GM19035 (cell line): Measurements from ENCODE around the gene USP12.
"Not testable (repeated sequence)": the region's sequence is repeated elsewhere in the genome, so short reads cannot be mapped to it uniquely, and the experiment has no call there.

Experiments used
- ATAC-seq: cut with Tn5 transposase; IDR thresholded peaks from one replicate; pipeline ENCODE4 v1.9.1; 2021; ENCODE audit not compliant: unreplicated experiment

The USP12 gene

GRCh38 chr13:27125357-27126282 is 46.0 kb downstream of the USP12 start:
- ATAC-seq, result no peak

GRCh38 chr13:27124571-27124970 is 47.0 kb downstream of the USP12 start:
- no peak for ATAC-seq

DNA sequence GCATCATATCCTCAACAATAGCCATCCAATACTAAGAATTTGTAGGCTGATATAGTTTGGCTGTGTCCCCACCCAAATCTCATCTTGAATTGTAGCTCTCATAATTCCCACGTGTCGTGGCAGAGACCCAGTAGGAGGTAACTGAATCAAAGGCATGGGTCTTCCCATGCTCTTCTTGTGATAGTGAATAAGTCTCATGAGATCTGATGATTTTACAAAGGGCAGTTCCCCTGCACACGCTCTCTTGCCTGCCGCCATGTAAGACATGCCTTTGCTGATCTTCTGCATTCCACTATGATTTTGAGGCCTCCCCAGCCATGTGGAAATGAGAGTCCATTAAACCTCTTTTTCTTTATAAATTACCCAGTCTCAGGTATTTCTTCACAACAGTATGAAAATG is 48.2 kb downstream of the USP12 start:
- ATAC-seq, result not testable (repeated sequence)

- ATAC-seq, result no peak
These were observed 49.6 kb downstream of the USP12 start for GRCh38 chr13:27122036-27122435.

DNA sequence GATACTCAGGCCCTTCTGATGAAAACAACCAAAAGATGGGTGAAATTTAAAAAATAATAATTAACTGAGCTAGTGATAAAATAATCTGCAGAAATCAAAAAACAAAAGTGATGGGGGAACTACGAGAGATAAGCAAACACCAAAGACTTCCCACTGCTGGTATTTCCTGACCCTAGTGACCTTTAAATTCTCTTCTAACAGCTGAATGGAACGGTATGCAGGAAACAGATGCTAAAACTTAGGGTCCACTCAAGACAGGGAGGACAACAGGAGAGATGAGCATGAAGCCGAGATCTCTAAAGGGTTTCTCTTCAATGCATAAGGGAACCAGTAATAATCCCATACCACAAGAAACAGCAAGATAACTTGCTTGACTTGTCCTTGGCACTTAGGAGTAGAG is 50.8 kb downstream of the USP12 start:
- ATAC-seq, result no peak

- no peak for ATAC-seq
These were observed 51.6 kb downstream of the USP12 start for GRCh38 chr13:27120011-27120410.

DNA sequence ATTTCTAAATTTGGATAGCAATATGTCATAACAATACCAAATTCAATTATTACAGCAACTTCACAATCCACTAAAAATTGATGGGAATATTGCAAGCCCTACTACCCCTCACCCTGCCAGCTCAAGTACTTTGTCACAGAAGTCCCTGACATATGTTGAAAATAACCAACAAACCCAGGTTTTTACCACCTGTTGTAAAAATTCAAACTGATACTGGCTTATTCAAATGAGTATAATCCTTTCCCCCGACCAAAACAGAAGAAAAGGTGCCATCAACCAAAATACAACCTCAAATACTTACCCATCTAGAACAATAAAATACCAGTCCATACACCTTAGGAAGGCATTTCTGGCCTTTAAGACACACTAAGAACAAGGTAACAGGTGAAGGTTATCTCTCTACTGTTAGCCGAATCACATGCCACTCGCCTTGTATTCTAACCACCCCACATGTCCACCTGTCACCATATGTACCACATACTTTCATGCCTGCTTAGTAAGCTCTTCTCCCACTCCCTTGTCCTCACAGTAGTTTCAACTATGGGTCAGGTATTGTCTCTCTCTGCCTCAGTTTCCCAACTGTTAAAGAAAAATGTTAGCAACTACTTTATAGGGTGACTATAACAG is 53.1 kb downstream of the USP12 start:
- ATAC-seq, result no peak

DNA sequence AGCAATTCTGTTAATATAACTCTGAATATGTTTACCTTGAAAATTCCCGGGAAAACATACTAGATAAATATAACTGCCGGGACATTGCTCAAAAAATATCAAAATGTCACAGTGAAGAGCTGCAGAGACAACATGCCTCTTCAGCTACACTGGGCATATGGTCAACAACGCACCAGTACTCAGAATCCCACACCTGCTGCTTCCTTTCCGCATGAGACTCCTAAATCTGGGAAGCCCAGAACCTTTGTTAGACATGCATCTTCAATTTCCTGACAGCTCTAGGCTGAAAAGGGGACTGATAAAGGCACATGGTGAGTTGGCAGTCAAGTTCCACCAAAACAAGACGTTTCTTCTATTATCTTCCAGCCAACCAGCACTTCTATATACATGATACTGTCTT is 53.7 kb downstream of the USP12 start:
- no peak for ATAC-seq

GRCh38 chr13:27117158-27117557 is 54.5 kb downstream of the USP12 start:
- no peak for ATAC-seq

GRCh38 chr13:27113436-27113835 is 58.2 kb downstream of the USP12 start:
- no peak for ATAC-seq

DNA sequence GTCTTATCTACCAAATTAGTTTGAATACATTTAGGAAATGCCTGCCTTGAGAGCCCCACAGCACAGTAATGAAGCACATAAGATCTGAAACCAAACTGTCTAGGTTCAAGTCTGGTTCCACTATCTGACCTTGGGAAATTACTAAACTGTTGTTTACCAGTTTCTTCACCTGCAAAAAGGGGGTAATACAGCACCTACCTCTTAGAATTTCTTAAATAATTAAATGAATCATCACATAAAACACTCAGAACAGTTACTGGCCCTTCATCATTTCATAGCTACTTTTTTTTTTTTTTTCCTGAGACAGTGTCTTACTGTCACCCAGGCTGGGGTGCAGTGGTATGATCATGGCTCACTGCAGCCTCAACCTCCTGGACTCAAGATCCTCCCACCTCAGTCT is 59.6 kb downstream of the USP12 start:
- ATAC-seq, result no peak

DNA sequence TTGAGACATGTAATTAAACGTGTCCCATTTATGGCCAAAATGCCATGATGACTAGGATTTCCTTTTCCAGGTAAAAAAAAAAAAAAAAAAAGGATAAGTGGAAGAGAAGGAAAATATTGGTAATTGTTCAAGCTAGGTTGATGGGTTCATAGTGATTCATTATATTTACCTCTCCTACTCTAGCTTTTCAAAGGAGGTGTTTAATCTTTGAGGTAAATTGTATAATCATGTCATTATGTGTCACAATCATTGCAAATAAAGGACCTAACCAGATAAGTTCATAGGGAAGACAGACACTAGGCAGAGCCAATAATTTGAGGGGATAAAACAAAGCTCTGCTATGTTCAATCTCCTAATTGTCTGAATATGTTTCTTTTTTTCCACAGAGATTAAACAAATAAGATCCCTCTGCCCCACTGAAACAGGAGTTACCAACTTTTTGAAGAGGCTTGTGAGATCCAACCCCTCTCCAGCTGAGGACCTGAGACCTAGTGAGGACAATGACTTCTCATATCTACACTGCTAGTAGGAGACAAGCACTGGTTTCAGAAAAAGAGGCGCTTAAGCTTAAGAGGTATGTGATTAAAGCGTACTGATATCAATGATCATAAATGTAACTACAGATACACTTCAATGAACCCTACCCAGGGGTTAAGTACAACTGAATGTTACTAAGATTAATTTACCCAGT is 61.4 kb downstream of the USP12 start:
- no peak for ATAC-seq

- ATAC-seq, result no peak
These were observed 65.5 kb downstream of the USP12 start for GRCh38 chr13:27106144-27106543.

DNA sequence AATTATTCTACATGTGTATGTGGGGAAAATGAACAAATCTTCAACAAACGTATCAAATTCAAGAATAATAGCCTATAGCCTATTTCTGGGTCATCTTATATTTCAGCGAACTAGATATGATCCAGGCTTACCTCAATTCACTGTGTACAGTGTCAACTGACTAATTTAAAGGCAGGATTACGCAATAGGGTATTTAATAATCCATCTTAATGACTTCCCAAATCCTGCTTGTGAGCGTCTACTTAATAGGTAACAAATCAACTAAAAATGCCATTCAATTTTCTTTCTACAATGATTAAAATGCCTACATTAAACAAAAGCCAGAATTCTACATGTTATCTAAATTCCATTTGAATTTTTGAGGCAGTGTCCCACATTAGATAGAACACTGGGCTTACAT is 67.0 kb downstream of the USP12 start:
- no peak for ATAC-seq

DNA sequence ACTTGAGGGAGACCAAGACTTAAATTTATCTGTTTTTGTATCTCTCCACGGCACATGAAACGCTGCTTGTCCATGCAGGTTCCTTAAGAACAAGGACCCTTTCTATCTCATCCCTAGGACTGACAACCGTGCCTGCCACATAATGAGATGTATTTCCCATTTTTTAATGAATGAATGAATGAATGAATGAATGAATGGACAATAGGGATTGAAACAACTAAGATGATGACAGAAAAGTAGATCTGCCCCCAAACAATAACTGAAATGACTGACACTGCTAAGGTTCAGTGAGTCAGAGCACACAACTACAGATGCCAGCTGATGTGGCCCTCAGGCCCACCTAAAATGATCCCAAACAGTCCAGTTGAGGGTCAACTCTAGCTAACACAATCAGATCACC is 69.8 kb downstream of the USP12 start:
- ATAC-seq, result no peak

DNA sequence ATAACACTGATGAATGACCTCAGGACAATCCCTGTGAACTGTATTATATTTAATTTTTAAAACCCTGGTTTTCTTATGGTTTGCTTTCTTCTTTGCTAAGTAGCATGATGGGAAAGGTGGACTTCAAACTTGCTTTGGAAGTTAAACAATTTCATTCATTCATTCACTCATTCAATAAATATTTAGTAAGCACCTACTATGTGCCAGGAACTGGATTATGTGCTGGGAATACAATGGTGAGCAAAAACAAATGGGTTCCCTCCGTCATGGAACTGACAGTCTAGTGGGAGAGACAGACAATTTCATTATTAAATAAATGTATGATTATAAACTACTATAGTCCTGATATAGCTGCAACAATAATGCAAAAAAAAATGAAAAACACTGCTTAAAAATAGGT is 70.3 kb downstream of the USP12 start:
- ATAC-seq, result no peak

GRCh38 chr13:27097691-27098090 is 73.9 kb downstream of the USP12 start:
- ATAC-seq, result no peak

DNA sequence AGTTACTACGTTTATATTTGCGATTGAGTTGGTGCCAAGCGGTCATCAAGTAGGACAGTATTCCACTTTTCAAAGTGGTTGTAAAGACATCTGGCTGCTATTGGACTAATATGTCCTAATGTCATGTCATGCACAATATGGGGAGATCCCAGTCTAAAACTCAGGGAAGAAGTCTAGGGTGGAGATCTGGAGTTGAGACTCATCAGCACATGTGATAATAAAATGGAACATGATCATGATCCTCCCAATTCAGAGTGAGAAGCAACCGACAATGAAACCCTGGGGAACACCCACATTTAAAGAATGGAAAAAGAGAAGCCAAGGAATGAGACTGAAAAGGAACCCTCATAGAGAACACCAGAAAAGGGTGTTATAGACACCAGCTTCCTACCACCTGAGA is 80.2 kb downstream of the USP12 start:
- no peak for ATAC-seq

- ATAC-seq, result no peak
These were observed 83.0 kb downstream of the USP12 start for GRCh38 chr13:27088619-27089018.

DNA sequence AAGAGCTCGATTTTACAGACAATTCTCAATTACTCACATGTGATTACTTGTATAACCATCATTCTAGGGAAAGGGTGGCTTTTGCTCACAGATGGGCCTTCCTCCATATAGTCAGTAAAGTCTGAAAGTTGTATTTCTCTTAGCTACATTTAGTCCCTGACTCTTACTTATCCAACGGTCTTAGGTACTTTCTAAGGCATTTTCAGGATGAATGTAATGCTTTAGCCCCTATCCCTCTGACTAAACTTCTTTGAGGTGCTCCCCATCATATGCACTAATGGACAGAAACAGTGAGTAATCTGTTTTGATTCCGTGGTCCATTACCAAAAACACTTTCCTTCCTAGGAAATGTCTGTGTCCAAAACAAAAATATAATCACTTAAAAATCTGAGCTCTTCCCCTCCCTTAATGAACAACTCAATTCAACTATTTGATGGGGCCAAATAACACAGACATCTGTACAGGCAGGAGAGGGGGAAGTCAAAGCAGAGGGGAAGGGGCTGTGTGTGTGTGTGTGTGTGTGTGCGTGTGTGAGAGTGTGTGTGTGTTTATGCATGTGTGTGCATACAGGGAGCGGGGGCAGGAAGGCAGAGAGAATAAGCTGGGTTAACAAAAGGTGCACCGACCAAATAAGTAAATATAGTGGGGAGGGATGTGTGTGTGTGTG is 84.9 kb downstream of the USP12 start:
- ATAC-seq, result no peak

DNA sequence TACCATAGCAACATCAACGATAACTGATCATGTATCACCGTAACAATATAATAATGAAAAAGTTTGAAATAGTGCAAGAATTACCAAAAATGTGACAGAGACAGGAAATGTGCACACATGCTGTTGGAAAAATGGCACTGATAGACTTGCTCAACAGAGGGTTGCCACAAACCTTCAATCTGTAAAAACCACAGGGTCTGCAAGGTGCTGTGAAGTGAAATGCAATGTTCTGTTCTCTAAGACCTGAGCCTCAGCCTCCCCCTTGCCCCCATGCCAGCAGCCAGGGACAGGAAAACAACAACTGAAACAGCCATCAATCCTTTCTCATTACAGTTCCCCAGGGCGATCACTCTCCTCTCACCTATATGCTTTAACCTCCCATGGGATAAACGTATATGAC is 88.4 kb downstream of the USP12 start:
- no peak for ATAC-seq
